Endodermal cell (in vitro differentiated cells): ENCODE results near the gene RANBP10. TPM values are rescaled to one million over a fixed set of nuclear protein-coding genes. Genes with fewer than 3 reads are reported as not detected.
"Not testable (repeated sequence)": the region's sequence is repeated elsewhere in the genome, so short reads cannot be mapped to it uniquely, and the experiment has no call there.

ENCODE experiments used
- DNase-seq: peaks from one replicate; pipeline ENCODE4 v3.0.0-alpha.2; 2017
- H3K27ac ChIP-seq: 2 replicates; pipeline ENCODE4 v1.5.1; 2013; ENCODE audit warnings: mild to moderate bottlenecking, low read depth, low read length, moderate library complexity
- H3K27me3 ChIP-seq: 2 replicates; pipeline ENCODE4 v1.6.1; 2013; ENCODE audit warnings: mild to moderate bottlenecking, low read length, moderate library complexity; ENCODE audit not compliant: insufficient read depth, control insufficient read depth, poor library complexity, severe bottlenecking
- H3K36me3 ChIP-seq: 2 replicates; pipeline ENCODE4 v1.7.0; 2013; ENCODE audit warnings: mild to moderate bottlenecking, low read length, moderate library complexity; ENCODE audit not compliant: control insufficient read depth, insufficient read depth
- H3K4me1 ChIP-seq: one replicate; pipeline ENCODE4 v1.7.0; 2013; ENCODE audit warnings: low read length; ENCODE audit not compliant: control insufficient read depth, insufficient read depth
- H3K4me3 ChIP-seq: 2 replicates; pipeline ENCODE4 v1.5.1; 2013; ENCODE audit warnings: mild to moderate bottlenecking, low read length, moderate library complexity
- H3K9ac ChIP-seq: 2 replicates; pipeline ENCODE4 v1.6.1; 2013; ENCODE audit warnings: mild to moderate bottlenecking, low read length, moderate library complexity; ENCODE audit not compliant: poor library complexity, severe bottlenecking; ENCODE audit errors: extremely low read depth
- H3K9me3 ChIP-seq: 2 replicates; pipeline ENCODE4 v1.6.1; 2013; ENCODE audit warnings: mild to moderate bottlenecking, low read length, moderate library complexity; ENCODE audit not compliant: control insufficient read depth
- H3K27ac Mint-ChIP-seq: 2 replicates; pipeline ENCODE4 v1.8.0; 2020; ENCODE audit warnings: mixed read lengths
- H3K27me3 Mint-ChIP-seq: 2 replicates; pipeline ENCODE4 v1.8.0; 2021; ENCODE audit warnings: mild to moderate bottlenecking, mixed read lengths; ENCODE audit not compliant: insufficient read depth
- H3K36me3 Mint-ChIP-seq: 2 replicates; pipeline ENCODE4 v1.8.0; 2020; ENCODE audit warnings: low read depth, mixed read lengths
- H3K4me1 Mint-ChIP-seq: 2 replicates; pipeline ENCODE4 v1.8.0; 2020; ENCODE audit warnings: mixed read lengths
- H3K4me3 Mint-ChIP-seq: 2 replicates; pipeline ENCODE4 v1.8.0; 2020; ENCODE audit warnings: mild to moderate bottlenecking, moderate library complexity, mixed read lengths
- H3K9me3 Mint-ChIP-seq: 2 replicates; pipeline ENCODE4 v1.8.0; 2020; ENCODE audit warnings: mild to moderate bottlenecking, mixed read lengths
- WGBS, 2 experiments: methylation state at CpG; one replicate each; pipeline versions ENCODE4 v1.1.5 to v1.1.7; 2013; ENCODE audit warnings: missing lambda C conversion rate in 2 of 2, mixed read lengths in 1 of 2; ENCODE audit not compliant: insufficient coverage in 1 of 2, insufficient read length in 1 of 2; 5-methylcytosine and 5-hydroxymethylcytosine counted together
- total RNA-seq, 2 donors: library from RNA; stranded (reverse); fragmentation: NEBNext Ultra II Directional in 1 of 2; extraction: Animal tissue kit (Norgen Biotek cat#: 25700) in 1 of 2; gene quantifications; 2 replicates in 1 of 2; 3 replicates in 1 of 2; pipeline ENCODE4 v1.2.1, GENCODE V29; 2021
- TF ChIP-seq, protein P1 (sequence below): fragments of 200-600 bp; sonication (generic); conservative IDR thresholded peaks from 2 replicates; pipeline ENCODE4 v1.5.0; 2021; ENCODE audit warnings: antibody characterized with exemption, mild to moderate bottlenecking

Gene RANBP10
- total RNA-seq, 2 donors from 2014 or later = 19.2 to 22.5 TPM

DNA sequence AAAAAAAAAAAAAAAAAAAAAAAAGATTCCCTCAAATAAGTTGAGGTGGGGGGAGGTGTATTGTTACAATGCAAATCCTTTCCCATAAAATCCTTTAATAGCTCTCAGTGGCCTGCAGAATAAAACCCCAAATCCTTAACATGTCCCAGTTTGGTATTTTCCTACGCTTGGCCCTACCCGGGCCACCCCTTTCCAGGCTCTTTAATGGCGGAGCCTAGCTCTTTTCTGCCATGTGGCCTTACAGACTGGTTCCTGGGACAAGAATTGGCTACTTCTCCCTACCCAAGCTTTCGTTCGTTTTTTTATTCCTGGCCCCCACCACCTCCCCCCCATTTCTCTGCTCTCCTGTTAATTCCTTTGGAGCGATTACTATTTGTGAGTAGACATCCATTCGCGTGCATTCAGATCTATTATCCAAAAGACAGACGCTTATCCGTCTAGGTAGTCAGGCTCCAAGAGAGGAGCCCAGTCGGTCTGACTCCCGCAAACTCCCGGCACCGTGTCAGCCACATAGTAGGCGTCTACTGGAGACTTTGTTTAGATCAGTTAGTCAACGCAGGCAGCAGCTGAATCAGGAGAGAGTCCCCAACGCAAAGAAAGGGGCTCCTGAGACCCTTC, 34.9 kb upstream of the RANBP10 start:
- DNase-seq = no peak
- Histone ChIP-seq H3K9me3 (no peaks in the 10 kb centered on the region), H3K27ac (peak overlapping the region; percentile 71), H3K36me3 (peaks cover 4% of the 10 kb centered on the region), H3K27me3 (no peaks in the 10 kb centered on the region), H3K4me1 (peaks cover 22% of the 10 kb centered on the region), H3K4me3 (peak overlapping the region; percentile 90), H3K9ac (peak overlapping the region; percentile 45)
- TF ChIP-seq, protein P1, sequence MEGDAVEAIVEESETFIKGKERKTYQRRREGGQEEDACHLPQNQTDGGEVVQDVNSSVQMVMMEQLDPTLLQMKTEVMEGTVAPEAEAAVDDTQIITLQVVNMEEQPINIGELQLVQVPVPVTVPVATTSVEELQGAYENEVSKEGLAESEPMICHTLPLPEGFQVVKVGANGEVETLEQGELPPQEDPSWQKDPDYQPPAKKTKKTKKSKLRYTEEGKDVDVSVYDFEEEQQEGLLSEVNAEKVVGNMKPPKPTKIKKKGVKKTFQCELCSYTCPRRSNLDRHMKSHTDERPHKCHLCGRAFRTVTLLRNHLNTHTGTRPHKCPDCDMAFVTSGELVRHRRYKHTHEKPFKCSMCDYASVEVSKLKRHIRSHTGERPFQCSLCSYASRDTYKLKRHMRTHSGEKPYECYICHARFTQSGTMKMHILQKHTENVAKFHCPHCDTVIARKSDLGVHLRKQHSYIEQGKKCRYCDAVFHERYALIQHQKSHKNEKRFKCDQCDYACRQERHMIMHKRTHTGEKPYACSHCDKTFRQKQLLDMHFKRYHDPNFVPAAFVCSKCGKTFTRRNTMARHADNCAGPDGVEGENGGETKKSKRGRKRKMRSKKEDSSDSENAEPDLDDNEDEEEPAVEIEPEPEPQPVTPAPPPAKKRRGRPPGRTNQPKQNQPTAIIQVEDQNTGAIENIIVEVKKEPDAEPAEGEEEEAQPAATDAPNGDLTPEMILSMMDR = no peak
- Mint-ChIP-seq H3K27me3 (no peaks in the 10 kb centered on the region), H3K4me3 (peak overlapping the region; percentile 85), H3K4me1 (peaks cover 37% of the 10 kb centered on the region), H3K27ac (peak overlapping the region; percentile 97), H3K9me3 (no peaks in the 10 kb centered on the region), H3K36me3 (no peaks in the 10 kb centered on the region)
- WGBS, 2 experiments = 71 to 73% methylated on average over 15 to 17 of the region's 17 CpGs

DNA sequence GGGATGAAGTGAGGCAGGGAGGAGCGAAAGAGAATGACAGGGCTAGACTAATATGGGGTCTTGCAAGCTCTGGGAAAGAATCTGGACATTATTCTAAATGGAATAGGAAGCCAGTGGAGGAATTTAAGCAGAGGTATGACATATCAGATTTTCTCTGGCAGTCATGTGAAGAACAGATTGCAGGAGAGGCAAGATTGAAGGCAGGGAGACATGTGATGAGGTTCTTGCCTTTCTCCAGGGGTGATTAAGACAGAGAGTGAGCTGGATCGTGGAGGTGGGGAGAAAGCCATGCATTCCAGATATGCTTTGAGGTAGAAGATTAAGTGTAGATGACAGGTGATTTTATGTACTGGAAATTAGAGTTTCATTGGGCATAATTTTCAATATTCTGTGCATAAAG, 31.5 kb upstream of the RANBP10 start:
- TF ChIP-seq, protein P1 = no peak
- H3K4me3 ChIP-seq = no peak overlapping the region
- no peaks in the 10 kb centered on the region for H3K4me1 ChIP-seq
- no peak overlapping the region for H3K9ac ChIP-seq
- no peak for DNase-seq
- no peaks in the 10 kb centered on the region for H3K36me3 ChIP-seq
- H3K4me1 Mint-ChIP-seq = peaks cover 9% of the 10 kb centered on the region
- no peaks in the 10 kb centered on the region for H3K27me3 ChIP-seq
- H3K27me3 Mint-ChIP-seq = no peaks in the 10 kb centered on the region
- no peaks in the 10 kb centered on the region for H3K36me3 Mint-ChIP-seq
- no peak overlapping the region for H3K27ac Mint-ChIP-seq
- H3K4me3 Mint-ChIP-seq = no peak overlapping the region
- no peak overlapping the region for H3K27ac ChIP-seq
- 95 to 100% methylated on average over 2 of the region's 2 CpGs for WGBS, 2 experiments
- no peaks in the 10 kb centered on the region for H3K9me3 Mint-ChIP-seq
- no peaks in the 10 kb centered on the region for H3K9me3 ChIP-seq

DNA sequence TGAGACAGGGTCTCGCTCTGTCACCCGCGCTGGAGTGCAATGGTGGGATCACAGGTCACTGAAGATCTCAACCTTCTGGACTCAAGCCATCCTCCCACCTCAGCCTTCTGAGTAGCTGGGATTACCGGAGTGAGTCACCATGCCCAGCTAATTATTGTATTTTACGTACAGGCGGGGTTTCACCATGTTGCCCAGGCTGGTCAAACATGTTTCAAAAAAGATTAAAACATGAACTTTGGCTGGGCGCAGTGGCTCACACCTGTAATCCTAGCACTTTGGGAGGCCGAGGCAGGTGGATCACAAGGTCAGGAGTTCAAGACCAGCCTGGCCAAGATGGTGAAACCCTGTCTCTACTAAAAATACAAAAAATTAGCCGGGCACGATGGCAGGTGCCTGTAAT, 30.8 kb upstream of the RANBP10 start:
- H3K9me3 ChIP-seq, H3K27me3 ChIP-seq, H3K36me3 ChIP-seq, H3K4me3 Mint-ChIP-seq, H3K4me3 ChIP-seq, H3K27ac Mint-ChIP-seq, H3K9ac ChIP-seq, H3K36me3 Mint-ChIP-seq, DNase-seq, H3K27ac ChIP-seq, H3K9me3 Mint-ChIP-seq, H3K27me3 Mint-ChIP-seq, H3K4me1 ChIP-seq: not testable (repeated sequence)
- 93% methylated on average over 9 to 10 of the region's 10 CpGs for WGBS, 2 experiments
- peaks cover 11% of the 10 kb centered on the region for H3K4me1 Mint-ChIP-seq

DNA sequence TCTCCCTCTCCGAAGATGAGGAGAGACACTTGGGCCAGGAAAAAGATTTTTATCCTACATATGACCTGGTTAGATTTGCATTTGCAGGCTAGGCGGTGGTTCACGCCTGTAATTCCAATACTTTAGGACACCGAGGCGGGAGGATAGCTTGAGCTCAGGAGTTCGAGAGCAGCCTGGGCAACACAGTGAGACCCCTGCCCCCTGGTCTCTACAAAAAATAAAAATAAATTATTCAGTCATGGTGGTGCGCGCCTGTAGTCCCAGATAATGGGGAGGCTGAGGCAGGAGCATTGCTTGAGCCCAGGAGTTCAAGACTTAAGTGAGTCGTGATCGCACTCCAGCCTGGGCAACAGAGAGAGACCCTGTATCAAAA, 27.9 kb upstream of the RANBP10 start:
- H3K4me3 Mint-ChIP-seq = peak overlapping the region; percentile 81
- H3K4me1 ChIP-seq = no peaks in the 10 kb centered on the region
- peaks cover 27% of the 10 kb centered on the region for H3K36me3 ChIP-seq
- H3K27ac Mint-ChIP-seq = no peak overlapping the region
- no peaks in the 10 kb centered on the region for H3K9me3 Mint-ChIP-seq
- no peak for DNase-seq
- peak overlapping the region; percentile 91 for H3K9ac ChIP-seq
- no peaks in the 10 kb centered on the region for H3K27me3 Mint-ChIP-seq
- no peaks in the 10 kb centered on the region for H3K9me3 ChIP-seq
- H3K4me3 ChIP-seq = peak overlapping the region; percentile 95
- 85 to 93% methylated on average over 7 to 10 of the region's 10 CpGs for WGBS, 2 experiments
- peaks cover 7% of the 10 kb centered on the region for H3K4me1 Mint-ChIP-seq
- TF ChIP-seq, protein P1 = no peak
- peaks cover 26% of the 10 kb centered on the region for H3K36me3 Mint-ChIP-seq
- no peaks in the 10 kb centered on the region for H3K27me3 ChIP-seq
- H3K27ac ChIP-seq = no peak overlapping the region
